A549 (cell line): Measurements from ENCODE around the gene MCTS1. TPM values are rescaled to one million over a fixed set of nuclear protein-coding genes. Genes with fewer than 3 reads are reported as not detected.

ENCODE experiments used
- ATAC-seq, 2 experiments: fragments of 200-7000 bp in 1 of 2; fragments of >200 bp in 1 of 2; cut with Nextera tagmentation in 1 of 2; cut with Tn5 transposase in 1 of 2; 3 replicates each; pipeline versions ENCODE4 v1.8.0 to v1.9.1; 2018 to 2020; ENCODE audit warnings: mild to moderate bottlenecking in 1 of 2, moderate library complexity in 1 of 2
- CTCF ChIA-PET: fragments of 300-600 bp; sonication (Branson Sonifier 250); formaldehyde crosslinking; extraction: SDS; loops from one replicate; lab custom pipeline; 2021; ENCODE audit warnings: antibody characterized with exemption, inconsistent platforms; lab: Yijun Ruan, JAX
- POLR2A ChIA-PET: fragments of 350-600 bp; formaldehyde crosslinking; extraction: SDS; loops from one replicate; lab custom pipeline; 2021; ENCODE audit warnings: antibody characterized with exemption, inconsistent platforms; lab: Yijun Ruan, JAX
- DNase-seq, 2 experiments: peaks; one replicate each; pipeline versions ENCODE4 v3.0.0 to v3.0.0-alpha.2; 2011 to 2016; ENCODE audit warnings: low read depth in 1 of 2, low spot score in 1 of 2
- FAIRE-seq: peaks from 2 replicates; lab custom pipeline; 2011; peaks lifted over from hg19 to GRCh38; lab: Jason Lieb, UNC
- H3K27ac ChIP-seq, 2 experiments: fragments of >200 bp; sonication (Bioruptor Twin); formaldehyde crosslinking; 3 replicates each; pipeline ENCODE4 v1.5.1; 2016 to 2017
- H3K4me1 ChIP-seq: fragments of >200 bp; sonication (Bioruptor Twin); formaldehyde crosslinking; 3 replicates; pipeline ENCODE4 v1.6.1; 2016
- H3K4me2 ChIP-seq: fragments of >200 bp; sonication (Bioruptor Twin); formaldehyde crosslinking; 3 replicates; pipeline ENCODE4 v1.6.1; 2016
- H3K4me3 ChIP-seq: fragments of >200 bp; sonication (Bioruptor Twin); formaldehyde crosslinking; 3 replicates; pipeline ENCODE4 v1.5.1; 2016
- H3K9me3 ChIP-seq: fragments of >200 bp; sonication (Bioruptor Twin); formaldehyde crosslinking; 3 replicates; pipeline ENCODE4 v1.6.1; 2016
- ATOH8 ChIP-seq: fragments of 250-450 bp; sonication (Bioruptor Pico); IDR thresholded peaks from 2 replicates; pipeline ENCODE4 v1.5.0; 2020; ENCODE audit warnings: low read depth, mild to moderate bottlenecking, moderate library complexity
- BCL3 ChIP-seq: fragments of >200 bp; sonication (Bioruptor Twin); formaldehyde crosslinking; IDR thresholded peaks from 3 replicates; pipeline ENCODE4 v1.6.1; 2016
- BHLHE40 ChIP-seq: IDR thresholded peaks from 2 replicates; pipeline ENCODE4 v1.6.1; 2012; ENCODE audit warnings: low read depth, low read length, inconsistent platforms
- CEBPB ChIP-seq, 2 experiments: fragments of >200 bp in 1 of 2; sonication (Bioruptor Twin) in 1 of 2; formaldehyde crosslinking in 1 of 2; IDR thresholded peaks; 2 replicates each; pipeline ENCODE4 v1.6.1; 2012 to 2016
- CHD2 ChIP-seq: fragments of 150-350 bp; IDR thresholded peaks from 2 replicates; pipeline ENCODE4 v1.6.1; 2014; ENCODE audit warnings: low read length; ENCODE audit not compliant: partially characterized antibody
- CTCF ChIP-seq: fragments of >200 bp; sonication (Bioruptor Twin); formaldehyde crosslinking; IDR thresholded peaks from 3 replicates; pipeline ENCODE4 v1.5.1; 2016
- E2F6 ChIP-seq: IDR thresholded peaks from 2 replicates; pipeline ENCODE4 v1.6.1; 2012; ENCODE audit warnings: low read depth, borderline replicate concordance
- EP300 ChIP-seq, 2 experiments: fragments of >200 bp; sonication (Bioruptor Twin); formaldehyde crosslinking; IDR thresholded peaks; 2 replicates in 1 of 2; 3 replicates in 1 of 2; pipeline ENCODE4 v1.6.1; 2016 to 2017
- FOSB ChIP-seq: fragments of 250-450 bp; sonication (Bioruptor Pico); IDR thresholded peaks from 2 replicates; pipeline ENCODE4 v1.5.0; 2020; ENCODE audit warnings: mild to moderate bottlenecking, moderate library complexity
- GATA3 ChIP-seq: IDR thresholded peaks from 2 replicates; pipeline ENCODE4 v1.6.1; 2012; ENCODE audit warnings: borderline replicate concordance
- HDAC2 ChIP-seq: fragments of 200-600 bp; sonication (generic); IDR thresholded peaks from 2 replicates; pipeline ENCODE4 v1.6.1; 2016
- HEYL ChIP-seq: fragments of 250-450 bp; sonication (Bioruptor Pico); IDR thresholded peaks from 2 replicates; pipeline ENCODE4 v1.8.0; 2021; ENCODE audit warnings: mild to moderate bottlenecking, moderate library complexity
- HOXA7 ChIP-seq: fragments of 250-450 bp; sonication (Bioruptor Pico); IDR thresholded peaks from 2 replicates; pipeline ENCODE4 v1.5.0; 2020; ENCODE audit warnings: mild to moderate bottlenecking, moderate library complexity
- HOXB13 ChIP-seq: fragments of 250-450 bp; sonication (Bioruptor Pico); IDR thresholded peaks from 2 replicates; pipeline ENCODE4 v1.5.0; 2020; ENCODE audit warnings: low read depth, mild to moderate bottlenecking, moderate library complexity
- HOXB5 ChIP-seq: fragments of 250-450 bp; sonication (Bioruptor Pico); IDR thresholded peaks from 2 replicates; pipeline ENCODE4 v1.5.0; 2020; ENCODE audit warnings: mild to moderate bottlenecking, moderate library complexity
- JUN ChIP-seq, 2 experiments: fragments of >200 bp; sonication (Bioruptor Twin); formaldehyde crosslinking; IDR thresholded peaks; 2 replicates in 1 of 2; 3 replicates in 1 of 2; pipeline ENCODE4 v1.6.1; 2016 to 2017
- MAFK ChIP-seq: fragments of 450-650 bp; IDR thresholded peaks from 2 replicates; pipeline ENCODE4 v1.6.1; 2014; ENCODE audit not compliant: partially characterized antibody
- MAX ChIP-seq: IDR thresholded peaks from 2 replicates; pipeline ENCODE4 v1.6.1; 2012
- NPAS2 ChIP-seq: fragments of 250-450 bp; sonication (Bioruptor Pico); IDR thresholded peaks from 2 replicates; pipeline ENCODE4 v1.8.0; 2022; ENCODE audit warnings: mild to moderate bottlenecking, moderate library complexity, borderline replicate concordance
- PBX3 ChIP-seq: IDR thresholded peaks from 2 replicates; pipeline ENCODE4 v1.6.1; 2012
- PHF8 ChIP-seq: fragments of 200-600 bp; sonication (generic); IDR thresholded peaks from 2 replicates; pipeline ENCODE4 v1.6.1; 2016; ENCODE audit warnings: low read depth, mild to moderate bottlenecking, antibody characterized with exemption, moderate library complexity, borderline replicate concordance
- POLR2A ChIP-seq: IDR thresholded peaks from 2 replicates; pipeline ENCODE4 v1.6.1; 2012; ENCODE audit warnings: mild to moderate bottlenecking, low read length
- RAD21 ChIP-seq, 2 experiments: fragments of >200 bp in 1 of 2; sonication (Bioruptor Twin) in 1 of 2; formaldehyde crosslinking in 1 of 2; IDR thresholded peaks in 1 of 2; conservative IDR thresholded peaks in 1 of 2; 2 replicates in 1 of 2; 3 replicates in 1 of 2; pipeline ENCODE4 v1.6.1; 2012 to 2018; ENCODE audit warnings: inconsistent platforms in 1 of 2
- RCOR1 ChIP-seq: fragments of 150-350 bp; IDR thresholded peaks from 2 replicates; pipeline ENCODE4 v1.6.1; 2014; ENCODE audit warnings: antibody characterized with exemption, low read length, low read depth
- REST ChIP-seq: fragments of 200-600 bp; sonication (generic); IDR thresholded peaks from 2 replicates; pipeline ENCODE4 v1.6.1; 2016; ENCODE audit warnings: antibody characterized with exemption, mild to moderate bottlenecking, moderate library complexity
- RNF2 ChIP-seq: fragments of 200-600 bp; sonication (generic); IDR thresholded peaks from 2 replicates; pipeline ENCODE4 v1.6.1; 2016; ENCODE audit warnings: low read depth, mild to moderate bottlenecking, antibody characterized with exemption, moderate library complexity, borderline replicate concordance
- SMC3 ChIP-seq: fragments of >200 bp; sonication (Bioruptor Twin); formaldehyde crosslinking; IDR thresholded peaks from 3 replicates; pipeline ENCODE4 v1.6.1; 2018; ENCODE audit warnings: inconsistent platforms
- ZC3H11A ChIP-seq: fragments of 450-650 bp; IDR thresholded peaks from 2 replicates; pipeline ENCODE4 v1.6.1; 2014; ENCODE audit warnings: antibody characterized with exemption, mild to moderate bottlenecking
- ZNF302 ChIP-seq: fragments of 250-450 bp; sonication (Bioruptor Pico); IDR thresholded peaks from 2 replicates; pipeline ENCODE4 v1.9.0; 2021; ENCODE audit warnings: inconsistent platforms, mild to moderate bottlenecking, moderate library complexity
- ZSCAN20 ChIP-seq: fragments of 250-450 bp; sonication (Bioruptor Pico); IDR thresholded peaks from 2 replicates; pipeline ENCODE4 v1.8.0; 2022; ENCODE audit warnings: mild to moderate bottlenecking, moderate library complexity
- WGBS: methylation state at CpG from one replicate; pipeline ENCODE4 v1.1.6; 2017; ENCODE audit errors: missing lambda C conversion rate; 5-methylcytosine and 5-hydroxymethylcytosine counted together
- polyA minus RNA-seq: library from RNA; depleted of rRNA, polyadenylated mRNA; stranded (reverse); fragments of >200 nt; gene quantifications from 2 replicates; pipeline ENCODE4 v1.2.3, GENCODE V29; 2011; rRNA and poly(A)+ RNA removed
- polyA plus RNA-seq, 4 experiments: library from polyadenylated mRNA; depleted of rRNA in 3 of 4; stranded (reverse); fragments of >200 nt; fragmentation: RNase III in 1 of 4; extraction: RNeasy Plus Mini Kit Qiagen cat#74134 plus additional on column Dnase treatment in 1 of 4; gene quantifications; 2 replicates in 3 of 4; 3 replicates in 1 of 4; pipeline ENCODE4 v1.2.3, GENCODE V29; 2011 to 2017

Gene MCTS1
- polyA plus RNA-seq (2011; rRNA removed) (133 and 163 TPM in 2 replicates), polyA plus RNA-seq (2017; fragmentation: RNase III; extraction: RNeasy Plus Mini Kit Qiagen cat#74134 plus additional on column Dnase treatment) (92.5 to 103 TPM (median 94.5 TPM) in 3 replicates), polyA minus RNA-seq (12.6 and 14.1 TPM in 2 replicates)
- polyA plus RNA-seq (2012; cell fraction: cytosol; rRNA removed), result 42.6 and 47.6 TPM in 2 replicates
- polyA plus RNA-seq (2012; cell fraction: nucleus; rRNA removed), result 15.6 and 20.5 TPM in 2 replicates

GRCh38 chrX:120603707-120604360 lies at the start of gene MCTS1:
MCTS1 (plus strand) TSS chrX:120604101; CDS start chrX:120604237, 136 bp downstream.
- H3K27ac ChIP-seq, result peak within 1 kb of the TSS; percentile 93 to 98
- peak; percentile 98 to 99 for ATAC-seq
- peak; percentile 76 to 98 for DNase-seq
- FAIRE-seq, result peak; percentile 96
- CTCF ChIA-PET, result interaction anchor here (0.6 to 1.2 kb wide), 3 partner anchors 118 to 166 kb away, joined by 3 to 4 read pairs (median 3); no protein-coding TSS in a partner anchor
- H3K4me3 ChIP-seq, result peak within 1 kb of the TSS; percentile 92
- peaks cover 9% of the 10 kb centered on the region; the same call in 2 of the 3 replicates for H3K4me1 ChIP-seq
- no peaks in the 10 kb centered on the region for H3K9me3 ChIP-seq
- peak within 1 kb of the TSS; percentile 98 for H3K4me2 ChIP-seq
- 4% methylated on average over 22 of the region's 31 CpGs for WGBS
- POLR2A ChIA-PET, result interaction anchor here (0.7 to 3.0 kb wide), 9 partner anchors 14 to 613 kb away, joined by 3 to 61 read pairs (median 4); partner anchors contain the start of gene CUL4B
- TF ChIP-seq E2F6 (0 out of 2 replicates have a peak, but pooled peaks have one; percentile 26), PBX3 (no peak), RAD21 (conservative IDR thresholded peaks at IDR 0.05 in 1 of 2, IDR thresholded peaks at IDR 0.05 in 1 of 2) (peak in 1 of 2 experiments; percentile 8; a peak in 1 of 5 replicates), JUN (IDR thresholded peaks at IDR 0.05) (peak in 1 of 2 experiments; percentile 77; a peak in 4 of 5 replicates), CTCF (no peak), RNF2 (no peak), MAX (peak; percentile 22; the same call in 1 of the 2 replicates), RCOR1 (no peak), HOXB5 (no peak), BCL3 (no peak; the same call in 2 of the 3 replicates), REST (no peak), FOSB (CRISPR knock-in tag) (no peak), HEYL (CRISPR knock-in tag) (no peak), EP300 (IDR thresholded peaks at IDR 0.05) (no peak), SMC3 (0 out of 3 replicates have a peak, but pooled peaks have one; percentile 4), HDAC2 (no peak), ZSCAN20 (CRISPR knock-in tag) (no peak), GATA3 (0 out of 2 replicates have a peak, but pooled peaks have one; percentile 18), ZC3H11A (no peak), POLR2A (peak; percentile 34; the same call in 1 of the 2 replicates), BHLHE40 (no peak), ZNF302 (no peak), HOXA7 (CRISPR knock-in tag) (no peak), NPAS2 (no peak), HOXB13 (CRISPR knock-in tag) (no peak), PHF8 (peak; percentile 31; the same call in 1 of the 2 replicates), CHD2 (no peak), ATOH8 (no peak), CEBPB (IDR thresholded peaks at IDR 0.05) (peak in 1 of 2 experiments; percentile 59; a peak in 2 of 4 replicates), MAFK (peak; percentile 2)
